ENCODE measurements around the gene DYNC1H1.

GRCh38 chr14:101969481-101969880, 5.1 kb downstream of the DYNC1H1 start:
- TF ChIP-seq POLR2A (IDR thresholded peaks at IDR 0.05): no peak
- TF ChIP-seq, protein P1, sequence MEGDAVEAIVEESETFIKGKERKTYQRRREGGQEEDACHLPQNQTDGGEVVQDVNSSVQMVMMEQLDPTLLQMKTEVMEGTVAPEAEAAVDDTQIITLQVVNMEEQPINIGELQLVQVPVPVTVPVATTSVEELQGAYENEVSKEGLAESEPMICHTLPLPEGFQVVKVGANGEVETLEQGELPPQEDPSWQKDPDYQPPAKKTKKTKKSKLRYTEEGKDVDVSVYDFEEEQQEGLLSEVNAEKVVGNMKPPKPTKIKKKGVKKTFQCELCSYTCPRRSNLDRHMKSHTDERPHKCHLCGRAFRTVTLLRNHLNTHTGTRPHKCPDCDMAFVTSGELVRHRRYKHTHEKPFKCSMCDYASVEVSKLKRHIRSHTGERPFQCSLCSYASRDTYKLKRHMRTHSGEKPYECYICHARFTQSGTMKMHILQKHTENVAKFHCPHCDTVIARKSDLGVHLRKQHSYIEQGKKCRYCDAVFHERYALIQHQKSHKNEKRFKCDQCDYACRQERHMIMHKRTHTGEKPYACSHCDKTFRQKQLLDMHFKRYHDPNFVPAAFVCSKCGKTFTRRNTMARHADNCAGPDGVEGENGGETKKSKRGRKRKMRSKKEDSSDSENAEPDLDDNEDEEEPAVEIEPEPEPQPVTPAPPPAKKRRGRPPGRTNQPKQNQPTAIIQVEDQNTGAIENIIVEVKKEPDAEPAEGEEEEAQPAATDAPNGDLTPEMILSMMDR (IDR thresholded peaks at IDR 0.05): no peak
